Hepatocyte (in vitro differentiated cells): ENCODE results near the gene POLG2. TPM values are rescaled to one million over a fixed set of nuclear protein-coding genes. Genes with fewer than 3 reads are reported as not detected.
A peak's percentile ranks its signal among the peaks of the same experiment; 100 is the strongest.

Source experiments
- DNase-seq: peaks from one replicate; pipeline ENCODE4 v3.0.0-alpha.2; 2016; ENCODE audit warnings: low spot score
- H2AFZ ChIP-seq: fragments of 200-600 bp; sonication (generic); 2 replicates; pipeline ENCODE4 v1.6.0; 2016; ENCODE audit warnings: antibody characterized with exemption, mild to moderate bottlenecking
- H3K27ac ChIP-seq: fragments of 200-600 bp; sonication (generic); 2 replicates; pipeline ENCODE4 v1.5.1; 2016; ENCODE audit warnings: mild to moderate bottlenecking
- H3K27me3 ChIP-seq: fragments of 200-600 bp; sonication (generic); 2 replicates; pipeline ENCODE4 v1.6.1; 2016
- H3K36me3 ChIP-seq: fragments of 200-600 bp; sonication (generic); replicated peaks from 2 replicates; pipeline ENCODE4 v1.5.1; 2016; ENCODE audit warnings: low read depth; ENCODE audit not compliant: insufficient read depth
- H3K4me1 ChIP-seq: fragments of 200-600 bp; sonication (generic); 2 replicates; pipeline ENCODE4 v1.5.1; 2016; ENCODE audit warnings: mild to moderate bottlenecking, moderate library complexity; ENCODE audit not compliant: insufficient read depth
- H3K4me2 ChIP-seq: fragments of 200-600 bp; sonication (generic); 2 replicates; pipeline ENCODE4 v1.6.0; 2016
- H3K4me3 ChIP-seq: fragments of 200-600 bp; sonication (generic); 2 replicates; pipeline ENCODE4 v1.5.1; 2016; ENCODE audit warnings: mild to moderate bottlenecking
- H3K79me2 ChIP-seq: fragments of 200-600 bp; sonication (generic); 2 replicates; pipeline ENCODE4 v1.6.0; 2017; ENCODE audit warnings: mild to moderate bottlenecking
- H3K9me2 ChIP-seq: fragments of 200-600 bp; sonication (generic); replicated peaks from 2 replicates; pipeline ENCODE4 v1.6.0; 2017; ENCODE audit warnings: mild to moderate bottlenecking; ENCODE audit not compliant: insufficient read depth
- H3K9me3 ChIP-seq: fragments of 200-600 bp; sonication (generic); 2 replicates; pipeline ENCODE4 v1.5.1; 2016; ENCODE audit warnings: low read depth, mild to moderate bottlenecking
- H4K20me1 ChIP-seq: fragments of 200-600 bp; sonication (generic); 2 replicates; pipeline ENCODE4 v1.6.0; 2016; ENCODE audit warnings: mild to moderate bottlenecking; ENCODE audit not compliant: insufficient read depth, poor library complexity, severe bottlenecking
- EZH2 ChIP-seq: fragments of 200-600 bp; sonication (generic); IDR thresholded peaks from 2 replicates; pipeline ENCODE4 v1.6.1; 2016; ENCODE audit warnings: antibody characterized with exemption, mild to moderate bottlenecking, borderline replicate concordance
- EZH2phosphoT487 ChIP-seq: fragments of 200-600 bp; sonication (generic); IDR thresholded peaks from one replicate; pipeline ENCODE4 v1.6.1; 2018; ENCODE audit warnings: antibody characterized with exemption, mild to moderate bottlenecking, low read depth, moderate library complexity; ENCODE audit not compliant: unreplicated experiment, severe bottlenecking
- WGBS: methylation state at CpG from one replicate; pipeline ENCODE4 v1.1.6; 2016; ENCODE audit warnings: low lambda C conversion rate; ENCODE audit errors: missing lambda C conversion rate; 5-methylcytosine and 5-hydroxymethylcytosine counted together
- polyA plus RNA-seq: library from polyadenylated mRNA; unstranded; fragments of >200 nt; fragmentation: Nextera tagmentation; extraction: Ambion mirVana; gene quantifications from 2 replicates; pipeline ENCODE4 v1.2.1, GENCODE V29; 2016
- total RNA-seq: library from RNA; depleted of rRNA; stranded (reverse); fragments of >200 nt; gene quantifications from 2 replicates; pipeline ENCODE4 v1.2.3, GENCODE V29; 2014
- TF ChIP-seq, protein P1 (sequence below): fragments of 200-600 bp; sonication (generic); IDR thresholded peaks from 2 replicates; pipeline ENCODE4 v1.5.1; 2016; ENCODE audit warnings: antibody characterized with exemption, mild to moderate bottlenecking; ENCODE audit not compliant: poor library complexity

POLG2 gene
- total and polyA plus RNA-seq, 2 experiments from 2014 or later = 8.1 to 9.7 TPM

DNA sequence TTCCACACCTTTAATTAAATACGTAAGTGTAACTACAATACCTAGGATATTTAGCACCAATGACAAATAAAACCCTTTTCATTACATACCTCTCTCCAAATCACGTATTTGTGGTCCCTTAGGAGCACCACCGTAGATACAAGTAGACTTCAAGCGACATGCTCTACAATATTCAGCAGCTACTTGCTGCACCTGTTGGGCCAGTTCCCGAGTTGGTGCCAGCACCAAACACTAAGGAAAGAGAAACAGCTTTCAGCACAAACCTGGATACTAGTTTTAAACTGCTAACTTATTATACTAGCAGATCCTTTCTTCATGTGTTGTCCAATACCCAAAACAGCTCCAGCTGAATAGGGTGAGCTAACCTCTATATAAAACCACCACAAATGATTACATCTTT lies 6.5 kb upstream of the POLG2 start:
- peaks cover 13% of the 10 kb centered on the region for H3K36me3 ChIP-seq

DNA sequence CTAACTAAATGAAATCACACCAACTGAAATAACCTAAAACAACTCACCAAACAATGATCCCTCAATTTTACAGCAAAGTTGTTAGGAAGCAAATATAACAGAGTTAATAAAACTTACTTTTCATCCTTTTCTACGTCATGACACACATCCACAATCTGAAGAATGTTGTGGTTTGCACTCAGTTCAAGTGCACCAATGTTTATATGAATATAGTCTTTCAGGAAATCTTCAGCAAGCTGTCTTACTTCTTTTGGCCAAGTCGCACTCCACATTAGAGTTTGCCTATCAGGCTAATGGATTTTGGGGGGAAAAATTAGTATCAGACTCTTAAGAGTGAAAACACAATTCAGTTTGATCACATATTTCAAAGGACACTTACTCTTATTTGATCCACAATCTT lies 6.0 kb upstream of the POLG2 start:
- Histone ChIP-seq H3K4me3 (no peak overlapping the region), H3K4me1 (peaks cover 23% of the 10 kb centered on the region), H3K36me3 (peaks cover 13% of the 10 kb centered on the region), H3K27me3 (no peaks in the 10 kb centered on the region), H3K9me3 (no peaks in the 10 kb centered on the region), H2AFZ (no peak overlapping the region), H3K9me2 (no peaks in the 10 kb centered on the region), H3K79me2 (peaks cover 72% of the 10 kb centered on the region), H4K20me1 (peaks cover 75% of the 10 kb centered on the region), H3K4me2 (peak overlapping the region; percentile 88), H3K27ac (peak overlapping the region; percentile 9)
- 85% methylated on average over 2 of the region's 2 CpGs for WGBS
- TF ChIP-seq, protein P1, sequence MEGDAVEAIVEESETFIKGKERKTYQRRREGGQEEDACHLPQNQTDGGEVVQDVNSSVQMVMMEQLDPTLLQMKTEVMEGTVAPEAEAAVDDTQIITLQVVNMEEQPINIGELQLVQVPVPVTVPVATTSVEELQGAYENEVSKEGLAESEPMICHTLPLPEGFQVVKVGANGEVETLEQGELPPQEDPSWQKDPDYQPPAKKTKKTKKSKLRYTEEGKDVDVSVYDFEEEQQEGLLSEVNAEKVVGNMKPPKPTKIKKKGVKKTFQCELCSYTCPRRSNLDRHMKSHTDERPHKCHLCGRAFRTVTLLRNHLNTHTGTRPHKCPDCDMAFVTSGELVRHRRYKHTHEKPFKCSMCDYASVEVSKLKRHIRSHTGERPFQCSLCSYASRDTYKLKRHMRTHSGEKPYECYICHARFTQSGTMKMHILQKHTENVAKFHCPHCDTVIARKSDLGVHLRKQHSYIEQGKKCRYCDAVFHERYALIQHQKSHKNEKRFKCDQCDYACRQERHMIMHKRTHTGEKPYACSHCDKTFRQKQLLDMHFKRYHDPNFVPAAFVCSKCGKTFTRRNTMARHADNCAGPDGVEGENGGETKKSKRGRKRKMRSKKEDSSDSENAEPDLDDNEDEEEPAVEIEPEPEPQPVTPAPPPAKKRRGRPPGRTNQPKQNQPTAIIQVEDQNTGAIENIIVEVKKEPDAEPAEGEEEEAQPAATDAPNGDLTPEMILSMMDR = no peak
- TF ChIP-seq EZH2phosphoT487 = no peak
- no peak for DNase-seq

More for the DNA sequence above, 6.5 kb upstream of the POLG2 start:
- H3K27ac ChIP-seq = peak overlapping the region; percentile 9
- H3K4me3 ChIP-seq = no peak overlapping the region
- no peak overlapping the region for H2AFZ ChIP-seq
- H4K20me1 ChIP-seq = peaks cover 76% of the 10 kb centered on the region
- WGBS = 87% methylated on average over 5 of the region's 5 CpGs
- no peaks in the 10 kb centered on the region for H3K9me3 ChIP-seq
- H3K79me2 ChIP-seq = peaks cover 77% of the 10 kb centered on the region
- no peak for DNase-seq
- H3K4me1 ChIP-seq = peaks cover 18% of the 10 kb centered on the region
- TF ChIP-seq, protein P1 = no peak
- peak overlapping the region; percentile 88 for H3K4me2 ChIP-seq
- no peaks in the 10 kb centered on the region for H3K9me2 ChIP-seq
- no peaks in the 10 kb centered on the region for H3K27me3 ChIP-seq

DNA sequence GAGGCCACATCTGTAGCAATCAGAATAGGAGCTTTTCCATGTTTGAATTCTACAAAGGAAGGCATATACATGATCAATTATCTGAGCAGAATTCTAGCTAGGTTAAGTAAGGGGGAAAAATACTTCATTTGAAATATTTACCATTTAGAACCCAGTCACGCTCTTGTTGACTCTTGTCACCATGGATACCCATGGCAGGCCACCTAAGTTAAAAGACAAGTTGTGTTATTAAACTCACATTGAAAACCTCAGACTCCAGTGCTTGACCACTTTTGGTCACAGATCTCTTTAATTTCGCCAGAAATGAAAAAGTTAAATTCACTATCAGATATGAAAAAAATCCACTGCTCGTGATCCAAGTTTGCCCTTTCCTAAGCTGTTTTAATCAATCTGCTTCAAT lies 5.2 kb upstream of the POLG2 start:
- Histone ChIP-seq H3K79me2 (peaks cover 69% of the 10 kb centered on the region), H3K9me2 (no peaks in the 10 kb centered on the region), H3K27ac (peak overlapping the region; percentile 9), H3K4me1 (peaks cover 29% of the 10 kb centered on the region), H2AFZ (no peak overlapping the region), H3K4me2 (no peak overlapping the region), H3K27me3 (no peaks in the 10 kb centered on the region), H3K4me3 (no peak overlapping the region), H3K9me3 (no peaks in the 10 kb centered on the region), H4K20me1 (peaks cover 72% of the 10 kb centered on the region), H3K36me3 (peaks cover 13% of the 10 kb centered on the region)
- 90% methylated on average over 3 of the region's 3 CpGs for WGBS
- no peak for DNase-seq
- TF ChIP-seq EZH2 (no peak), EZH2phosphoT487 (no peak)
- TF ChIP-seq, protein P1 = no peak
